ENCODE data around the gene EFCAB10.
A peak's percentile ranks its signal among the peaks of the same experiment; 100 is the strongest.
"Not testable (repeated sequence)": the region's sequence is repeated elsewhere in the genome, so short reads cannot be mapped to it uniquely, and the experiment has no call there.

EFCAB10 gene

DNA sequence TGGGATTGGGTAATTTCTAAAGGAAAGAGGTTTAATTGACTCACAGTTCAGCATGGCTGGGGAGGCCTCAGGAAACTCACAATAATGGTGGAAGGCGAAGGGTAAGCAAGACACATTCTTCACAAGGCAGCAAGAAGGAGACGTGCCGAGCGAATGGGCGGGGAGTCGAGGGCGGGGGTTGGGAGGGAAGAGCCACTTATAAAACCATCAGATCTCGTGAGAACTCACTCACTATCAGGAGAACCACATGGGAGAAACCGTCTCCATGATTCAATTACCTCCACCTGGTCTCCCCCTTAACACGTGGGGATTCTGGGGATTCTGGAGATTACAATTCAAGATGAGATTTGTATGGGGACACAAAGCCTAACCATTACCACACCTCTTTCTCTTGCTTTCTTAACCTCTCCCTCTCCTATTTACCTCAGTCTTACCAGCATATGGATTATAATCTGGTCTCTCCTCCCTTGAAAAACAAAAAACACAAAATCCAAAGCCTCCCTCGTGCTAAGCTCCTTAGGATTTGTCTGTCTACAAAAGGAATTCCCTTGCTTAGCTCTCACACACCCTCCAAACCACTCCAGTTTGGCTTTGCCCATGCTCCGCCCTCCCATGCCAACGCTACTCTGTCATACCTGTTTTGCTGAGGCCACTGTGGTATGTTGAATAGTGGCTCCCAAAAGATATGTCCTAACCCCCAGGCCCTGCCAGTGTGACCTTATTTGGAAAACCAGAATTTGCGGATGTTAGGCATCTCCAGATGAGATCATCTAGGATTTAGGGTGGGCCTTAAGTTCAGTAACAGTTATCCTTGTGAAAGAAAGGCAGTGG, 19.6 kb upstream of the EFCAB10 start:
- no peak for TF ChIP-seq CTCF (IDR thresholded peaks at IDR 0.05; ENCODE audit: low read depth, low read length)
- no peak overlapping the region for H3K4me3 ChIP-seq (ENCODE audit: low read depth, low read length)
- peak overlapping the region; percentile 38 for H3K27ac ChIP-seq
- DNase-seq: peak; percentile 48
- H3K9me3 ChIP-seq (ENCODE audit: severe bottlenecking): no peaks in the 10 kb centered on the region
- H3K27me3 ChIP-seq (ENCODE audit: insufficient read depth, low read depth, severe bottlenecking): no peaks in the 10 kb centered on the region
- H3K36me3 ChIP-seq: no peaks in the 10 kb centered on the region

- DNase-seq: no peak
- H3K9me3 ChIP-seq (ENCODE audit: severe bottlenecking): no peaks in the 10 kb centered on the region
- TF ChIP-seq CTCF (IDR thresholded peaks at IDR 0.05; ENCODE audit: low read depth, low read length): no peak
- H3K36me3 ChIP-seq: no peaks in the 10 kb centered on the region
- H3K4me3 ChIP-seq (ENCODE audit: low read depth, low read length): no peak overlapping the region
- no peak overlapping the region for H3K27ac ChIP-seq
- H3K27me3 ChIP-seq (ENCODE audit: insufficient read depth, low read depth, severe bottlenecking): no peaks in the 10 kb centered on the region
Observed at GRCh38 chr7:105599551-105599950, 18.3 kb upstream of the EFCAB10 start.

- not testable (repeated sequence) for H3K27ac ChIP-seq; H3K36me3 ChIP-seq; H3K27me3 ChIP-seq (ENCODE audit: insufficient read depth, low read depth, severe bottlenecking); H3K4me3 ChIP-seq (ENCODE audit: low read depth, low read length); H3K9me3 ChIP-seq (ENCODE audit: severe bottlenecking); DNase-seq
Observed at GRCh38 chr7:105599080-105599479, 17.8 kb upstream of the EFCAB10 start.

GRCh38 chr7:105596866-105597265, 15.6 kb upstream of the EFCAB10 start:
- Histone ChIP-seq H3K9me3 (ENCODE audit: severe bottlenecking) (no peaks in the 10 kb centered on the region), H3K36me3 (no peaks in the 10 kb centered on the region), H3K27ac (no peak overlapping the region), H3K27me3 (ENCODE audit: insufficient read depth, low read depth, severe bottlenecking) (no peaks in the 10 kb centered on the region), H3K4me3 (ENCODE audit: low read depth, low read length) (no peak overlapping the region)
- no peak for DNase-seq
- TF ChIP-seq CTCF (IDR thresholded peaks at IDR 0.05; ENCODE audit: low read depth, low read length): no peak

DNA sequence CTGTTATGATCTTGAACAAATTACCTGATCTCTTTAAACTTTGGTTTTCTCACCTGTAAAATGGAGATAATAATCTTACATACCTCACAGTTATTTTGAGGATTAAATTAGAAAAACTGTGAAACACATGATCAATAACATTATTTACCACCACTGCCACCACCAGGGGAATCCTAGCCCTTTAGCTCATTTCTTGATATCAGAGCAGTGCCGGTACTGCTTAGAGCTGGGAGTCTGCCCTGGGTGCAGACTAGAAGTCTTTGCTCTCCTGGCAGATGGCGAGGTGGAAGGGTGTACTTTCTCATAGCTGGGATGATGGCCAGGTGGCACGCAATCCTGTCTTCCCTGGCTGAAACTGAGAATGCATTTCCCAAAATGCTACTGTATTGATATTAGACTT, 12.7 kb upstream of the EFCAB10 start:
- Histone ChIP-seq H3K36me3 (no peaks in the 10 kb centered on the region), H3K4me3 (ENCODE audit: low read depth, low read length) (no peak overlapping the region), H3K27me3 (ENCODE audit: insufficient read depth, low read depth, severe bottlenecking) (no peaks in the 10 kb centered on the region), H3K9me3 (ENCODE audit: severe bottlenecking) (no peaks in the 10 kb centered on the region), H3K27ac (no peak overlapping the region)
- peak; percentile 20; the same call in 1 of the 2 replicates for TF ChIP-seq CTCF (IDR thresholded peaks at IDR 0.05; ENCODE audit: low read depth, low read length)
- DNase-seq: peak; percentile 68

DNA sequence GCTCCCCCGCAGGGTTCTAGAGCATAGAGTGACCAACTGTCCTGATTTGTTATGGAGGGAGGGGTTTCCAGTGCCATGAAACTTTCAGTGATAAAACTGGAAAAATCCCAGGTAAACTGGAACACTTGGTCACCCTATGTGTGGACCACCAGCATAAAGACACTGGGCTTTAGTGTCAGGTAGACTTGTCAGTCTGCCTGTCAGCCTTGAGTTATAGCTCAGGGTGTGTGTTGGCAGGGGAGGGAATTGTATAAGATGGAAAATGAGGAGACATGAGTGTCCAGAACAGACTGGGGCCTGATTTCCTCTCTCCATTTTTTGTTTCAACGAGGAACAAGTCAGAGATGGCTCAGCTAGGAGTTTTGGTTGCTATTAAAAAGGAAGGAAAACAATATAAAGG, 10.2 kb upstream of the EFCAB10 start:
- Histone ChIP-seq H3K27me3 (ENCODE audit: insufficient read depth, low read depth, severe bottlenecking) (no peaks in the 10 kb centered on the region), H3K4me3 (ENCODE audit: low read depth, low read length) (no peak overlapping the region), H3K9me3 (ENCODE audit: severe bottlenecking) (no peaks in the 10 kb centered on the region), H3K36me3 (no peaks in the 10 kb centered on the region), H3K27ac (no peak overlapping the region)
- no peak for DNase-seq
- TF ChIP-seq CTCF (IDR thresholded peaks at IDR 0.05; ENCODE audit: low read depth, low read length): no peak

All from WERI-Rb-1 (cell line).